ENCODE measurements around the gene RWDD1.

Gene RWDD1

GRCh38 chr6:116570856-116571682 lies at the start of gene RWDD1:
TSS of gene RWDD1 (plus strand) at chr6:116571504. CDS start at chr6:116571583, 79 bp downstream.
- DNase-seq (ENCODE audit: low read depth, low spot score): peak; percentile 96

GRCh38 chr6:116522896-116523295 lies 48.4 kb upstream of the RWDD1 start:
- DNase-seq (ENCODE audit: low read depth, low spot score): no peak

- no peak for DNase-seq (ENCODE audit: low read depth, low spot score)
Measured at GRCh38 chr6:116524236-116524635, 47.1 kb upstream of the RWDD1 start.

GRCh38 chr6:116528133-116528532 lies 43.2 kb upstream of the RWDD1 start:
- DNase-seq (ENCODE audit: low read depth, low spot score): no peak

- no peak for DNase-seq (ENCODE audit: low read depth, low spot score)
Measured at GRCh38 chr6:116528780-116529179, 42.5 kb upstream of the RWDD1 start.

GRCh38 chr6:116529466-116530290 lies 41.6 kb upstream of the RWDD1 start:
- DNase-seq (ENCODE audit: low read depth, low spot score): no peak

GRCh38 chr6:116530436-116530835 lies 40.9 kb upstream of the RWDD1 start:
- DNase-seq (ENCODE audit: low read depth, low spot score): no peak

GRCh38 chr6:116531675-116532570 lies 39.4 kb upstream of the RWDD1 start:
- DNase-seq (ENCODE audit: low read depth, low spot score): peak; percentile 28

GRCh38 chr6:116533233-116533957 lies 37.9 kb upstream of the RWDD1 start:
- no peak for DNase-seq (ENCODE audit: low read depth, low spot score)

- DNase-seq (ENCODE audit: low read depth, low spot score): no peak
Measured at GRCh38 chr6:116535109-116535508, 36.2 kb upstream of the RWDD1 start.

GRCh38 chr6:116536216-116536621 lies 35.1 kb upstream of the RWDD1 start:
- no peak for DNase-seq (ENCODE audit: low read depth, low spot score)

GRCh38 chr6:116542426-116542825 lies 28.9 kb upstream of the RWDD1 start:
- no peak for DNase-seq (ENCODE audit: low read depth, low spot score)

- DNase-seq (ENCODE audit: low read depth, low spot score): no peak
Measured at GRCh38 chr6:116543149-116543548, 28.2 kb upstream of the RWDD1 start.

GRCh38 chr6:116545651-116546050 lies 25.7 kb upstream of the RWDD1 start, which contains the start of gene TRAPPC3L:
TSS of gene TRAPPC3L (minus strand) at chr6:116545684. CDS start at chr6:116545514, 170 bp downstream.
- no peak for DNase-seq (ENCODE audit: low read depth, low spot score)

- no peak for DNase-seq (ENCODE audit: low read depth, low spot score)
Measured at GRCh38 chr6:116547358-116547757, 23.9 kb upstream of the RWDD1 start.

- DNase-seq (ENCODE audit: low read depth, low spot score): no peak
Measured at GRCh38 chr6:116550796-116551195, 20.5 kb upstream of the RWDD1 start.

GRCh38 chr6:116553451-116553850 lies 17.9 kb upstream of the RWDD1 start, which contains the start of gene CALHM4:
TSS of gene CALHM4 (plus strand) at chr6:116553751. CDS start at chr6:116553794, 43 bp downstream.
- no peak for DNase-seq (ENCODE audit: low read depth, low spot score)

- no peak for DNase-seq (ENCODE audit: low read depth, low spot score)
Measured at GRCh38 chr6:116556065-116556464, 15.2 kb upstream of the RWDD1 start.

- DNase-seq (ENCODE audit: low read depth, low spot score): no peak
Measured at GRCh38 chr6:116556814-116557415, 14.4 kb upstream of the RWDD1 start.

- DNase-seq (ENCODE audit: low read depth, low spot score): no peak
Measured at GRCh38 chr6:116557893-116558292, 13.4 kb upstream of the RWDD1 start.

Data from activated CD4-positive, CD25-positive, alpha-beta regulatory T cell treated with anti-CD3 and anti-CD28 coated beads, Interleukin-2, amount 50 U/mL, for 16 hours (primary cell).